Body of pancreas (tissue), 4 donors: ENCODE data around the gene RELA. TPM values are rescaled to one million over a fixed set of nuclear protein-coding genes. Genes with fewer than 3 reads are reported as not detected.

ENCODE experiments used
- ATAC-seq: fragments of 150-250 bp; one replicate; pipeline ENCODE4 v1.9.1; 2016
- DNase-seq, 4 donors: peaks; one replicate each; pipeline ENCODE4 v3.0.0-alpha.2; 2019
- H3K27ac ChIP-seq, 4 donors: fragments of 200-600 bp; sonication (generic); 1 replicate in 3 of 4; 2 replicates in 1 of 4; pipeline versions ENCODE4 v1.5.1 to v1.6.1; 2016 to 2019; ENCODE audit warnings: mild to moderate bottlenecking in 1 of 4, mixed read lengths in 1 of 4, moderate library complexity in 1 of 4
- H3K27me3 ChIP-seq, 2 donors: fragments of 200-600 bp; sonication (generic); one replicate each; pipeline ENCODE4 v1.6.0; 2016; ENCODE audit warnings: mild to moderate bottlenecking in 1 of 2
- H3K36me3 ChIP-seq, 2 donors: fragments of 200-600 bp; sonication (generic); replicated peaks in 1 of 2; 2 replicates each; pipeline ENCODE4 v1.5.1; 2016; ENCODE audit warnings: low read depth in 2 of 2; ENCODE audit not compliant: insufficient read depth in 1 of 2
- H3K4me1 ChIP-seq: fragments of 200-600 bp; sonication (generic); one replicate; pipeline ENCODE4 v1.6.0; 2016
- H3K4me3 ChIP-seq, 2 donors: fragments of 200-600 bp; sonication (generic); 1 replicate in 1 of 2; 2 replicates in 1 of 2; pipeline ENCODE4 v1.5.1; 2016 to 2019
- H3K9me3 ChIP-seq, 3 donors: fragments of 200-600 bp; sonication (generic); 1 replicate in 2 of 3; 2 replicates in 1 of 3; pipeline ENCODE4 v1.5.1; 2016
- CTCF ChIP-seq, 7 experiments: fragments of 450-650 bp in 4 of 7; fragments of 200-600 bp in 3 of 7; sonication (generic) in 3 of 7; IDR thresholded peaks; one replicate each; pipeline ENCODE4 v1.5.1; 2016 to 2019; ENCODE audit warnings: antibody characterized with exemption in 7 of 7
- POLR2A ChIP-seq, 3 donors: fragments of 450-650 bp; IDR thresholded peaks; one replicate each; pipeline ENCODE4 v1.6.1; 2016; ENCODE audit warnings: antibody characterized with exemption in 3 of 3, mild to moderate bottlenecking in 2 of 3
- WGBS, 2 donors: methylation state at CpG; one replicate each; pipeline ENCODE4 v1.1.5; 2017; 5-methylcytosine and 5-hydroxymethylcytosine counted together
- intact Hi-C: fragments of 100-400 bp; cut with DNase I; formaldehyde crosslinking; loops from one replicate; pipeline ENCODE4 v1.15.1; 2023
- total RNA-seq, 2 donors: library from RNA; depleted of rRNA; stranded (reverse); fragments of >200 nt; gene quantifications; one replicate each; pipeline ENCODE4 v1.1.0, GENCODE V29; 2016

Gene RELA
- total RNA-seq, 2 donors from 2014 or later = 27.5 to 45.8 TPM

GRCh38 chr11:65648997-65649493 is 13.7 kb downstream of the RELA start:
- Histone ChIP-seq H3K27me3 (no peaks in the 10 kb centered on the region), H3K9me3 (no peaks in the 10 kb centered on the region), H3K36me3 (no peaks in the 10 kb centered on the region), H3K4me1 (peaks cover 43% of the 10 kb centered on the region), H3K4me3 (no peak overlapping the region), H3K27ac (no peak overlapping the region)
- intact Hi-C loops = no loop called here
- no peak for ATAC-seq
- WGBS, 2 donors = 68 to 75% methylated on average over 6 to 12 of the region's 12 CpGs
- TF ChIP-seq CTCF (IDR thresholded peaks at IDR 0.05) (no peak), POLR2A (IDR thresholded peaks at IDR 0.05) (no peak)
- DNase-seq = peak in 2 of 4 donors; percentile 46 to 48

DNA sequence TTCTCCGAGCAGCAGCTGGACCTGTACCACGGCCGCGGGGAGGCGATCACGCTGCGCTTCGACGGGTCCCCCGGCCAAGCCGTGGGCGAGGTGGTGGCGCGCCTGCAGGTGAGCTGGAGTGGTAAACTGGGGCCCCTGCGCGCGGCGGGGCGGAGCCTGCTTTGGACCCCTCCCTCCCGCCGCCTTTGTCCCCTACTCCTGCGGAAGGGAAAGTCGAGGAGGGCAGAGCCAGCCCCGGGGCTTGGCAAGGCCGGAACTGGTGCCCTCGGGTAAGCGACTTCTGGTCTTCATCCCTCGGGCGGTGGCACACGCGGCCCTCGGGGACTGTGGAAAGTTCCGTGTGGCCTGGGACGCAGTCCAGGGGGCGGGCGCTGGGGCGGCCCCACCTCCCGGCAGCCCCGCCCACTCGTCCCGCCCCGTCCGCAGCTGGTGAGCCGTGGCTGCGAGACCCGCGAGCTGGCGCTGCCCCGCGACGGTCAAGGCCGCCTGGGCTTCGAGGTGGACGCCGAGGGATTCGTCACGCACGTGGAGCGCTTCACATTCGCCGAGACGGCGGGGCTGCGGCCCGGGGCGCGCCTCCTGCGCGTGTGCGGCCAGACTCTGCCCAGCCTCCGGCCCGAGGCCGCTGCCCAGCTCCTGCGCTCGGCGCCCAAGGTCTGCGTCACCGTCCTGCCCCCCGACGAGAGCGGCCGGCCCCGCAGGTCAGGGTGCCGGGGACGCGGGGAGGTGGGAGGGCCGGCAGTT is 15.6 kb downstream of the RELA start:
- DNase-seq = peak; percentile 47 to 70 (median 64)
- 25% methylated on average over 61 of the region's 87 CpGs; no CpG with 5 or more reads in 1 of the 2 donors for WGBS, 2 donors
- ATAC-seq = peak; percentile 73
- Histone ChIP-seq H3K4me3 (peak overlapping the region in 1 of 2 donors; percentile 9), H3K27ac (peak overlapping the region in 1 of 4 donors; percentile 32), H3K9me3 (no peaks in the 10 kb centered on the region), H3K4me1 (peaks cover 24% of the 10 kb centered on the region), H3K27me3 (no peaks in the 10 kb centered on the region), H3K36me3 (no peaks in the 10 kb centered on the region)
- peak in 1 of 3 donors; percentile 12 for TF ChIP-seq POLR2A (IDR thresholded peaks at IDR 0.05)
- TF ChIP-seq CTCF (IDR thresholded peaks at IDR 0.05) = peak in 1 of 7 experiments; percentile 2
- intact Hi-C loops = no loop called here

- peaks cover 17% of the 10 kb centered on the region for H3K4me1 ChIP-seq
- DNase-seq = no peak
Observed at GRCh38 chr11:65646288-65646957, 16.3 kb downstream of the RELA start.

DNA sequence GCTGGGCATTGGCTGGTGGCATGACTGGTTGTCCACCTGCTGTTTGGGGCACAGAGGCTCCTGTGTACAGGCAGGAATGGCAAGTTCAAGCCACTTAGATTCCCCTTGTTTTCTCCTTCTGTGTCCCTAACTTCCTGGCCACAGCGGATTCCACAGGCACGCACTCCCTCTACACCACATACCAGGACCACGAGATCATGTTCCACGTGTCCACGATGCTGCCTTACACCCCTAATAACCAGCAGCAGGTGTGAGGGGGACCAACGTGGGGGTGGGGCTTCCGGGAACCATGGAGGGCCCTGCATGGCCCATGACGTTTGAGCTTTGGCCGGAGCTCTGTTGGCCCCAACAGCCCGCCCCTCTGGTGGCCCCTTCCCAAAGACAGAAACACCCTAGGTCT is 17.0 kb downstream of the RELA start:
- Histone ChIP-seq H3K4me3 (no peak overlapping the region), H3K4me1 (peaks cover 14% of the 10 kb centered on the region), H3K27me3 (no peaks in the 10 kb centered on the region), H3K36me3 (no peaks in the 10 kb centered on the region), H3K9me3 (no peaks in the 10 kb centered on the region), H3K27ac (no peak overlapping the region)
- intact Hi-C loops = no loop called here
- 66 to 80% methylated on average over 5 to 10 of the region's 10 CpGs for WGBS, 2 donors
- DNase-seq (no peak), ATAC-seq (no peak)
- TF ChIP-seq CTCF (IDR thresholded peaks at IDR 0.05) (no peak), POLR2A (IDR thresholded peaks at IDR 0.05) (no peak)

More at GRCh38 chr11:65646288-65646957, 16.3 kb downstream of the RELA start:
- Histone ChIP-seq H3K27ac (no peak overlapping the region), H3K9me3 (no peaks in the 10 kb centered on the region), H3K4me3 (no peak overlapping the region), H3K27me3 (no peaks in the 10 kb centered on the region), H3K36me3 (no peaks in the 10 kb centered on the region)
- TF ChIP-seq CTCF (IDR thresholded peaks at IDR 0.05) = no peak
- no peak for TF ChIP-seq POLR2A (IDR thresholded peaks at IDR 0.05)
- ATAC-seq = no peak
- intact Hi-C loops = no loop called here
- 74 to 80% methylated on average over 18 to 35 of the region's 68 CpGs for WGBS, 2 donors
